ENCODE results near the gene ENOX1.

Gene ENOX1

DNA sequence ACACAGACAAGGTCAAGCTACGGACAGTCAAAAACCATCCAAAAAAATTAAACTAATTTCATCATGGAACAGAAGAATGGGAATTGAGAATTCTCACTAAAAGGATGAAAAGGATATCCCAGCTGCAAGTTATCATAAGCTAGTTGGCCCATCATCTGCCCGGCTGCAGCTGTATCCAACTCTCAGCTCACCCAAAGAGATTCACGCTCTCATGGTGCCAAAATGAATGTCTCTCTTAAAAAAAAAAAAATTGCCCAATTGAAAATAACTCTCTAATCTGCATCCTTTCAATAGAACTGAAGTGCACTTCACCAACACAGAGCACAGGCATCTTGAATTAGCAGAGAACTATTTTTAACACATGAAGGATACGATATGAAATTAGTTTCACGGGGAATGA, 20.0 kb downstream of the ENOX1 start:
- no peak overlapping the region for H3K4me3 ChIP-seq (ENCODE audit: low read length)
- DNase-seq (ENCODE audit: low read depth): no peak
- TF ChIP-seq, protein P1, sequence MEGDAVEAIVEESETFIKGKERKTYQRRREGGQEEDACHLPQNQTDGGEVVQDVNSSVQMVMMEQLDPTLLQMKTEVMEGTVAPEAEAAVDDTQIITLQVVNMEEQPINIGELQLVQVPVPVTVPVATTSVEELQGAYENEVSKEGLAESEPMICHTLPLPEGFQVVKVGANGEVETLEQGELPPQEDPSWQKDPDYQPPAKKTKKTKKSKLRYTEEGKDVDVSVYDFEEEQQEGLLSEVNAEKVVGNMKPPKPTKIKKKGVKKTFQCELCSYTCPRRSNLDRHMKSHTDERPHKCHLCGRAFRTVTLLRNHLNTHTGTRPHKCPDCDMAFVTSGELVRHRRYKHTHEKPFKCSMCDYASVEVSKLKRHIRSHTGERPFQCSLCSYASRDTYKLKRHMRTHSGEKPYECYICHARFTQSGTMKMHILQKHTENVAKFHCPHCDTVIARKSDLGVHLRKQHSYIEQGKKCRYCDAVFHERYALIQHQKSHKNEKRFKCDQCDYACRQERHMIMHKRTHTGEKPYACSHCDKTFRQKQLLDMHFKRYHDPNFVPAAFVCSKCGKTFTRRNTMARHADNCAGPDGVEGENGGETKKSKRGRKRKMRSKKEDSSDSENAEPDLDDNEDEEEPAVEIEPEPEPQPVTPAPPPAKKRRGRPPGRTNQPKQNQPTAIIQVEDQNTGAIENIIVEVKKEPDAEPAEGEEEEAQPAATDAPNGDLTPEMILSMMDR (conservative IDR thresholded peaks at IDR 0.05; ENCODE audit: low read depth, low read length): no peak

DNA sequence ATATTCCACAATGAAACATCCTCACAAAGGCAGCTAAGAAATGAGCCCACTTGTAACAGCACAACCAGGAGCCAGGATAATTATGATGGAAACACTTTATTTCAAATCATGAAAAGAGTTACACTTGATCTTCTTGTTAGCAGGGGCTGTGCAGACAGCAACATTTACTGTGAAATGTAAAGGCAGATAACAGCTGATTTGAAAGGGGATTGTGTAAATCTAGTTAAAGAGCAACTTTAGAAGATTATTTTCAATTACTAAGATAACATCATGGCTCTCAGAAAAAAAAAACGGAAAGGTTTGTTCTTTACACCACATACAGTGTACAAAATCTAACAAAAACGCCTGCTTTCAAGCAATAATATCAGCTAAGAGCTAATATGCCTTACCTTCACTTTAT, 22.4 kb downstream of the ENOX1 start:
- no peak overlapping the region for H3K4me3 ChIP-seq (ENCODE audit: low read length)
- no peak for DNase-seq (ENCODE audit: low read depth)
- TF ChIP-seq, protein P1 (conservative IDR thresholded peaks at IDR 0.05; ENCODE audit: low read depth, low read length): no peak

DNA sequence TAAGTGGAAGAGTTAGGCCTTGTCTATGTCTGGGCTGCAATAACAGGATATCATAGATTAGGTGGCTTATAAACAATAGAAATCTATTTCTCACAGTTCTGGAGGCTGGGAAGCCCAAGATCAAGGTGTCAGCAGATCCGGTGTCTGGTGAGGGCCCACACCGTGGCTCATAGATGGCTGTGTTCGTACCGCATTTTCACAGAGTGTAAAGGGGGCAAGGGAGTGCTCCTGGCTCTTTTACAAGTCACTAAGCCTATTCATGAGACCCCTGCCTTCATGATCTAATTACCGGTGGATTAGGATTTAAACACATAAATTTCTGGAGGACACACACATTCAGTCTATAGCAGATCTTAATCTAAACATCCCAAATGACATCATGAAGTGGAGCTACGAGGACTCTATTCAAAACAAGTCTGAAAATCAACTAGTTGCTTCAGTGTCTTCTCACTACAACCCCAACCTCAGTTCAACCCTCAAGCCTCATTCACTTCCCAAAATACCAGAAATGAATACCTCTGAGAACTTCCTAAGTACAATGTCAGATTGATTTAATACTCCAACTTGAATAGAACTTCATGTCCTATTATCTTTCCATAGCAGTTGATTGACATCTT, 23.5 kb downstream of the ENOX1 start:
- H3K4me3 ChIP-seq (ENCODE audit: low read length): no peak overlapping the region
- TF ChIP-seq, protein P1 (conservative IDR thresholded peaks at IDR 0.05; ENCODE audit: low read depth, low read length): no peak
- no peak for DNase-seq (ENCODE audit: low read depth)

GRCh38 chr13:43761616-43762315, 25.0 kb downstream of the ENOX1 start:
- TF ChIP-seq, protein P1 (conservative IDR thresholded peaks at IDR 0.05; ENCODE audit: low read depth, low read length): no peak
- H3K4me3 ChIP-seq (ENCODE audit: low read length): no peak overlapping the region
- no peak for DNase-seq (ENCODE audit: low read depth)

DNA sequence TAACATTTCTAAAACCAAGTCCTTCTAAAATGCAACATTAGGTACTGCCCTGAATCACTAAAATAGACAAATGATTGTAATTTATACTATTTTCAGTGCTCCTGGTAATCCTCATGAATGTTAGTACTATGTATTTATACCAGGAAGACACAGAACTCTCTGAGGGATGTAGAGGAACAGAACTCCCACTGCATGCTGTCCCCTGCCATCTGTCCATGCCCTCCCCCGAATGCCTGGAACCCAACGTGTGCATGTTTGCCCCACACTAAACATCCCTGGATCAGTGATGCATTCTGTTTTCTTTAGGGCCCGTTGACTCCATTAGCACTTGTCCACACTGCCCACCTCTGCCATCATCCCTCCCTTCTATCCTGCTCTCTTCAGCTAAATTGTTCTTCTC, 26.5 kb downstream of the ENOX1 start:
- DNase-seq (ENCODE audit: low read depth): no peak
- H3K4me3 ChIP-seq (ENCODE audit: low read length): no peak overlapping the region
- TF ChIP-seq, protein P1 (conservative IDR thresholded peaks at IDR 0.05; ENCODE audit: low read depth, low read length): no peak

DNA sequence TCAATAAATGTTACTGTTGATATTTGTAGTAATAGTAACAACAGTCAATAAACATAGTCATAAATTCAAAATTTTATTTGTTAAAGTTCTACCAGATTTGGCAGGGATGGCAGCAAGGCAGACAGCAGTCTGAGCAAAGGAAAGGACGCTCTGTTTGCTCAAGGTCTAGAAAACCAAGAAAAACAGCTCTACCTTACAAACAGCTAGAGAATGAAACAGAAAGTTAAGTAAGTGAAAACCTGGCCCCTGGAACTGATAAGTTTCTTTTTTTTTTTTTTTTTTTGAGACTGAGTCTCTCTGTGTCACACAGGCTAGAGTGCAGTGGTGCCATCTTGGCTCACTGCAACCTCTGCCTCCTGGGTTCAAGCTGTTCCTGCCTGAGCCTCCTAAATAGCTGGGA, 27.9 kb downstream of the ENOX1 start:
- H3K4me3 ChIP-seq (ENCODE audit: low read length): no peak overlapping the region
- TF ChIP-seq, protein P1 (conservative IDR thresholded peaks at IDR 0.05; ENCODE audit: low read depth, low read length): no peak
- DNase-seq (ENCODE audit: low read depth): no peak

- TF ChIP-seq, protein P1 (conservative IDR thresholded peaks at IDR 0.05; ENCODE audit: low read depth, low read length): no peak
- no peak for DNase-seq (ENCODE audit: low read depth)
These were observed 29.5 kb downstream of the ENOX1 start for GRCh38 chr13:43757266-43757665.

More at GRCh38 chr13:43757266-43757665, 29.5 kb downstream of the ENOX1 start:
- H3K4me3 ChIP-seq (ENCODE audit: low read length): no peak overlapping the region
